WI38 (cell line): ENCODE data around the gene DNAH10.

Source experiments
- H3K4me3 ChIP-seq: 2 replicates; pipeline ENCODE4 v1.5.1; 2011; ENCODE audit warnings: low read depth, mild to moderate bottlenecking, control low read depth, low read length
- TF ChIP-seq, protein P1 (sequence below): IDR thresholded peaks from 2 replicates; pipeline ENCODE4 v1.5.1; 2012; ENCODE audit warnings: low read depth, mild to moderate bottlenecking, control low read depth, low read length

The DNAH10 gene

DNA sequence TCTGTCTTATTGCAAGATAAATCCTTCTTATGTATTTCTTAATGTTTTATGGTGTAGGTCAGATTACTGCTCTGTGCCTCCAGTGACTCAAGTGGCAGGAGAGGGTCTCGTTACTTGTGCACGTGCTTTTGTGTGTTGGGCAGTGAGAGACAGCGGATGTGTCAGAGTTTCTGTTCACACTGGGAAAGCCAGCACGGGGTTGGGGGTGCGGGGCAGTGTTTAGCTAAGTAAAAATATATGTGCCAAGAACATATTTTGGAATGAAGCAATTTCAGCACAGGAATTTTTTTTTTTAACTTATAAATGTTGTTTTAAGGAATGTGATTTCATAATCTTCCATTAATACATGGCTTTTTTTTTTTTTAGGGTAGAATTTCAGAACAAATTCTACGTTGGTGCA, 4.5 kb upstream of the DNAH10 start:
- H3K4me3 ChIP-seq: no peak overlapping the region
- TF ChIP-seq, protein P1, sequence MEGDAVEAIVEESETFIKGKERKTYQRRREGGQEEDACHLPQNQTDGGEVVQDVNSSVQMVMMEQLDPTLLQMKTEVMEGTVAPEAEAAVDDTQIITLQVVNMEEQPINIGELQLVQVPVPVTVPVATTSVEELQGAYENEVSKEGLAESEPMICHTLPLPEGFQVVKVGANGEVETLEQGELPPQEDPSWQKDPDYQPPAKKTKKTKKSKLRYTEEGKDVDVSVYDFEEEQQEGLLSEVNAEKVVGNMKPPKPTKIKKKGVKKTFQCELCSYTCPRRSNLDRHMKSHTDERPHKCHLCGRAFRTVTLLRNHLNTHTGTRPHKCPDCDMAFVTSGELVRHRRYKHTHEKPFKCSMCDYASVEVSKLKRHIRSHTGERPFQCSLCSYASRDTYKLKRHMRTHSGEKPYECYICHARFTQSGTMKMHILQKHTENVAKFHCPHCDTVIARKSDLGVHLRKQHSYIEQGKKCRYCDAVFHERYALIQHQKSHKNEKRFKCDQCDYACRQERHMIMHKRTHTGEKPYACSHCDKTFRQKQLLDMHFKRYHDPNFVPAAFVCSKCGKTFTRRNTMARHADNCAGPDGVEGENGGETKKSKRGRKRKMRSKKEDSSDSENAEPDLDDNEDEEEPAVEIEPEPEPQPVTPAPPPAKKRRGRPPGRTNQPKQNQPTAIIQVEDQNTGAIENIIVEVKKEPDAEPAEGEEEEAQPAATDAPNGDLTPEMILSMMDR: no peak

DNA sequence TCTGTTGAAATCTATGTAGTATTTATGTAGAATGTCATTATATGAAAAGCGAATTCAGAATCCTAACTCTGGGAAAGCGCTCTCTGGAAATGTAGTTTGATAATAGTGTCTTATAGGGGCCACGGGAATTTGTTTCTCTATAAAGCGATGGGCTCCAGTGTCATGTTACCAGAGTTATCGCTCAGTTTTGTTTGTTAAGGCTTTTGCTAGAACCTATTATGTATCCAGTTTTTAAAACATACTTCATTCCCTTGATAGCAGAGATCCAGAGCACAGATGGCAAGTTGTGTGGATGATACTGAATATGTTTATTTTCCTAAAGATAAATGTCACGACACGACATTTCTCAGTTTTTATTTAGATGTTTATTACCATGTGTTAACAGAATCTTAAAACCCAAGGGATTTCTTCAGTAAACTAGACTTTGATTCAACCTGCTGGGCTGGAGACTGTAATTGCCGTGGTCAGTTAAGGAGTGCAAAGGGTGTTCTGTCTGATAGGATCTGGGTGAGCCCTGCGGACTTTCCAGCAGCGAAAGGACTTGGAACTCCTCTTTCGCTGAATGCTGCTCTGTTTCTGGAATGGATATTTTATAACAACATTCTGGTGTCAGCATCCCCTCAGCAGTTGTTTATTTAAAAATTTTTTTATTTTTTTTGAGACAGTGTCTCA, 1.7 kb upstream of the DNAH10 start:
- no peak overlapping the region for H3K4me3 ChIP-seq
- TF ChIP-seq, protein P1: no peak

DNA sequence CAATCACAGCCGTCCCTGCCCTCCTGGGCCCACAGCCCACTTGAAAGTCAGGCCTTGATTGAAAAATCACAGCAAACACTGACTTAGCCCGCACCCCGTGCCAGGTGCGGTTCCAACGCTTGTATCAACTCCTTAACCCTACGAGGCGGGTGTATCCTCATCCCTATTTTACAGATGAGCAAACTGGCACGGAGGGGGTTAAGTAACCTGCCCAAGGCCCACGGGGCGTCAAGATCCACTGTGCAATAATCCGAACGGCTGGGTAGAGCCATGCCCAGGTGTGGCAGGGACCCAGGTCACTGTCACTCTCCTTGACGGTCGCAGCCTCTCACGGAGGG, 583 bp downstream of the DNAH10 start:
- TF ChIP-seq, protein P1: no peak
- H3K4me3 ChIP-seq: no peak overlapping the region; the same call in 1 of the 2 replicates

GRCh38 chr12:123763093-123763492, 992 bp downstream of the DNAH10 start:
- TF ChIP-seq, protein P1: no peak
- no peak overlapping the region for H3K4me3 ChIP-seq

- H3K4me3 ChIP-seq: no peak overlapping the region
- TF ChIP-seq, protein P1: no peak
Observed at GRCh38 chr12:123764109-123764508, 2.0 kb downstream of the DNAH10 start.

DNA sequence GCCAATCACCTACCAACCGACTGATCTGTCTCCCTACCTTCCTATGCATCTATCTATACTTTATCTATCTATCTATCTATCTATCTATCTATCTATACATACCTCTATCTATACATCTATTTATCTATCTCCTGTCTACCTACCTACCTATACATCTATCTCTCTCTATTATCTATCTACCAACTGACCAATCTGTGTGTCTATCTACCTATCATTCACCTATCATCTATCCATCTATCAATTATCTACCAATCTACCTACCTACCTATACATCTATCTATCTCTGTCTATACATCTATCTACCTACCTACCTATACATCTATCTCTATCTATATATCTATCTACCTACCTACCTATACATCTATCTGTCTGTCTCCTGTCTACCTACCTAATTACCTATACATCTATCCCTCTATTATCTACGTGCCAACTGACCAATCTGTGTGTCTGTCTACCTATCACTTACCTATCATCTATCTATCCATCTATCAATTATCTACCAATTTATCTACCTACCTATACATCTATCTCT, 3.5 kb downstream of the DNAH10 start:
- H3K4me3 ChIP-seq: no peak overlapping the region
- TF ChIP-seq, protein P1: no peak

DNA sequence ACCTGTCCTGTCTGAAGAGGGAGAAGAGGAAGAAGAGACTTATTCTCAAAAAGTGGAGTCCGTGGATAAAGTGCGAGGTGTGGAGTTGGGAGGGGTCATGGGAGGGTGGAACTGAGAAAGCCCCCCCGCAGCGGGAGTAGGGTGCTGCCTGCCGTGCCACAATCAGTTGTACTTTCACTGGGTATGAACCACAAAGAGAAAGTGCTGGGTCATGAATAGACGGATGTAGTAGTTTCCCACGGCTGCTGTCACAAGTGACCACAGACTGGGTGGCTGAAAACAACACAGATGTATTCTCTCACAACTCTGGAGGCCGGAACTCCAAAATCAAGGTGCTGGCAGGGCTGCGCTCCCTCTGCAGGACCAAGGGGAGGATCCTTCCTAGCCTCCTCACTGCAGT, 5.5 kb downstream of the DNAH10 start:
- H3K4me3 ChIP-seq: no peak overlapping the region
- TF ChIP-seq, protein P1: no peak
